Upper lobe of left lung (tissue), 4 donors: ENCODE data around the gene TSNAX.
"Not testable (repeated sequence)": the region's sequence is repeated elsewhere in the genome, so short reads cannot be mapped to it uniquely, and the experiment has no call there.

ENCODE experiments used
- CTCF ChIP-seq, 6 experiments: fragments of 450-650 bp in 4 of 6; fragments of 200-600 bp in 2 of 6; sonication (generic) in 2 of 6; IDR thresholded peaks; one replicate each; pipeline ENCODE4 v1.5.1; 2016 to 2019; ENCODE audit warnings: antibody characterized with exemption in 6 of 6
- EP300 ChIP-seq, 4 donors: sonication (generic); formaldehyde crosslinking; IDR thresholded peaks; one replicate each; pipeline ENCODE4 v1.5.1; 2017; ENCODE audit warnings: antibody characterized with exemption in 4 of 4, control low read depth in 2 of 4
- POLR2A ChIP-seq, 4 donors: fragments of 450-650 bp; IDR thresholded peaks; one replicate each; pipeline ENCODE4 v1.5.1; 2016 to 2017; ENCODE audit warnings: antibody characterized with exemption in 4 of 4, mild to moderate bottlenecking in 2 of 4
- POLR2AphosphoS5 ChIP-seq, 2 donors: sonication (generic); formaldehyde crosslinking; IDR thresholded peaks; one replicate each; pipeline ENCODE4 v1.5.1; 2017; ENCODE audit warnings: antibody characterized with exemption in 2 of 2

GRCh38 chr1:231570262-231570661 is 41.8 kb downstream of the TSNAX start:
- not testable (repeated sequence) for TF ChIP-seq CTCF, POLR2A, EP300, POLR2AphosphoS5 (IDR thresholded peaks at IDR 0.05)
